GM19351 (cell line): ENCODE data around the gene TGFBR1.
A peak's percentile ranks its signal among the peaks of the same experiment; 100 is the strongest.

Source experiments
- ATAC-seq: cut with Tn5 transposase; IDR thresholded peaks from one replicate; pipeline ENCODE4 v1.9.1; 2021; ENCODE audit warnings: mild to moderate bottlenecking, moderate library complexity; ENCODE audit not compliant: unreplicated experiment

Gene TGFBR1

DNA sequence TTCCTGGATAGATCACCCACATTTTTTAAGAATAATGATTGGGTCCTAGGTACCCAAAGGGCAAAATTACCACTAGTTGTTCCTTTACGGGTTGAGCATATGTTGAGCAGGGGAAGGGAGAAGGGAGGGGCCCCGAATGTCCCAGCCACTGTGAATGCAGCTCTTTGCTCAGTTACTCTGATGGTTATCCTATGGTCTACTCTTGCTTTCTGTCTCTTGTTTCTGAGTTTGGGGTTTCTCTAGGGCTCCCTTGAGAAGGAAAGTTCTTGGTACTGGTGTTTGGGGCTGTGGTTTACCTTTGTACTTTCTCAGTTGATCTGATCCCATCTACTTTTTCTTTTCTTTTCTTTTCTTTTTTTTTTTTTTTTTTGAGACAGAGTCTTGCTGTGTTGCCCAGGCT is 61.2 kb downstream of the TGFBR1 start:
- no peak for ATAC-seq

DNA sequence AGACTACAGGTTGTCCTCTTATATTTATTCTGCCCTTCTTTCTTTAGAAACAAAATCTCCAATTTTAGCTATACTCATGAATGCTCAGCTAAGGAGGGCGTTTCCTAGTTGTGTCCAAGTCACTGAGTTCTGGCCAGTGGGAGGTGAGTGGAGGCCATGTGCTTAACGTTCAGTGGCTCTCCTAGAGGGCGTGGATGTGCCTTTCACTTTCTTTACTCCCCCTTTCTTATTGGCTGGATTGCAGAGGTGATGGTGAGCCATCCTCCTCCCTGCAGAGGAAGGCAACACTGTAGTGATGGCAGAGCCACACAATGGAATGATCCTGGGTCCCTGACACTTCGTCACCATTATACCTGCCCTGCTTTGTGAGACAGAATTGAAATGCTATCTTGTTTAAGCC is 62.2 kb downstream of the TGFBR1 start:
- ATAC-seq = no peak

DNA sequence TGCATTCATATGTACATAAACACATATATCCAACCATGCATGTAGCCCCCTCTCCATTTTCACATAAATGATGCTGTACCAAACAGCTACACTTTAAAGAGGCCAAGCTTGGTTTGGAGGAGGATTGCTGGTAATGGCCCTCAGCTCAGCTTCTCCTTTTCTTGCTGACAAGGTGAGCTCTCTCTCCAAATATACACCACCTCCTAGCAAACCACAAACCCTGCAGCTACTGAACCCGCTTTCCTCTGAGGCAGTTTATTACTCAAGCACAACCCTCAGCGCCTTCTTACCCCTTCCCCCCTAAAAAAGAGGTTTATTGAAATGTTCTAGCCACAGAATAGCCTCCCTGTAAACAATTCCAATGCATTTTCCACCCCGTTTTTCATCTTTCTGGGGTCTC is 62.8 kb downstream of the TGFBR1 start:
- peak; percentile 68 for ATAC-seq

DNA sequence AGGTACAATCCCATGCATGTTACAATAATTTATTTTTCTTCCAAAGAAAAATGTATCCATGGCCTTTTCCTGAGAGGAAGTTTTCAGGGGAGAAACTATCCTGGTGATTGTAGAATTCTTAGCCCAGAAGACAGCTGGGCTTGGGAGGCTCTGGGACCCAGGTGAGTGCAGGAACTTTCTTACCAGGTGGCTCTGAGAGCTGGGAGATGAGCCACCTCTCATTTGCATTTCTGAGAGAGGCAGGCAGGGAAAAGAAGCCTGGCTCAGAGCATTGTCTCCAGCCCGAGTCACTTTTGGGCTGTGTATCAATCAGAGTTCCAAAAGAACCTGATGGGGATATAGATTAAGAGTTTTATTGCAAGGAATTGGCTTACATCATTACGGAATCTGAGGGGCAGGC is 64.2 kb downstream of the TGFBR1 start:
- no peak for ATAC-seq

DNA sequence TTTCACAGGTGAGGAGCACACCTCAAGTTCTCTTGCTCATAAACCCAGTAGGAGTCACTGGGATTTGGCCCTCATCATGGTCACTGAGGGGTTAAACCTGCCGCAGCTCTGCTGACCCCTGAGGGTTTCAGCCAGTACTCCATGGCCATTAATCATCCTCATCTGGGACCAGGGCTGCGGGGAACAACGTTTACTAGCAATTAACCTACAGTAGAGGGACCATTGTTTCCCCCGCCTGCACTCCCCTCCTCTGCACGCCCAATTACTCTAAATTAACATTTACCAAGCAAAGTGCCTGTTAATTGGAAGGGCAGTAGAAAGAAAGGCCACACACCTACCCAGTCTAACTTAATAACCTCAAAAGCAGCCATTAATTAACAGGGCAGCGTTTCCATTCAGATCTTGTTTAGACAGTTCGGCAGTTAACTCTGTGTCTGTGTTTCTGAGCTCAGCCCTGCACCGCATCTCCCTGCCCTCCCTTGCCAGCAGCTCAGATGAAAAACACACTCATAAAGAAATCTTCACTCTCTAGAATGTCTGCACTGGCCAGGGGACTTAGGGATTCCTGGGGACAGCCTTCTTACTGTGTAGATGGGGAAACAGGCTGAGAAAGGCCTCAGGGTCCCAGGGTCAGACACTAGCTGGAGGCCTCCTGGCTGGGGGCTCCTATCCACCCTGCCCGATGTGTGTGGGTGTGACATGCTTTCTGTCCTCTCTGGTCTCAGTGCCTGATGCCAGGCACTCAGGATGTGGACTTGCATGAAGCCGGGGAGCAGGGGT is 65.3 kb downstream of the TGFBR1 start:
- ATAC-seq = no peak

DNA sequence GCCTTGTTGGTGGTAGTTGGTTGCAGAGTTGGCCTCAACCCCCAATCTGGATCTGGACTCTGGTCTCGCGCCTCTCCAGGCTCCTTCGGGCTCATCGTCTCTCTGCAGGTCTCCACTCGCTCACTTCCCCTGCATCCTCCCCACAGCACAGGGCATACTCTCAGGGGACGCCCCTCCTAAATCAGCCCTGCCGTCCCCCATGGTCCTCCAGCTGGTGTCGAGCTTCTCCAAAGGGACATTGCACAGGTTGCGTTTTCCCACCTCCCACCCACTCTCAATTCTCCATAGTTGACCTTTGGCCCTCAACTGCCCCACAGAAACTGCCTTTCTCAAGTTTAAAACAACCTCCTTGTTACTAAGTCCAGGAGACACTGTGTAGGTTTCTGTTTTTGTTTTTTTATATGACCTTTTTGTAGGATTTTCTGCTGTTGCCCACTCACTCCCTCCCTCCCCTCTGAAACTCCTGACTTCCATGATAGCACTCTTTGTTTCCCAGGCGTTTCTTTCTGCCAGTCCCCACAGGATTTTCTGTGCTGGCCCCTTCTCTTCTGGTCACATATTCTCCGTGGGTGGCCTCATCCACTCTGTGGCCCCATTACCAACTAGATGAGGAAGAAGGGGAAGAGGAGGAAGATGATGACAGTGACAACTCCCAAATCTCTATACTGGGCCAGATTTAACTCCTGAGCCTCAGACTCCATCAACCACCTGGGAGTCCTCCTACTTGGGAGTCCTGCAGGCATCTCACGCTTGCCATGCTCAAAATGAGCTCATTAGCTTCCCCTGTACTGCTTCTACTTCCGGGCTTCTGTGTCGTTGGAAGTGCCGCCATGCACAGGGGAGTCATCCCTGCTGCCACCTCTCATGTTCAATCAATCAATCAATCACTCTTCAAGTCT is 66.6 kb downstream of the TGFBR1 start:
- ATAC-seq = no peak

DNA sequence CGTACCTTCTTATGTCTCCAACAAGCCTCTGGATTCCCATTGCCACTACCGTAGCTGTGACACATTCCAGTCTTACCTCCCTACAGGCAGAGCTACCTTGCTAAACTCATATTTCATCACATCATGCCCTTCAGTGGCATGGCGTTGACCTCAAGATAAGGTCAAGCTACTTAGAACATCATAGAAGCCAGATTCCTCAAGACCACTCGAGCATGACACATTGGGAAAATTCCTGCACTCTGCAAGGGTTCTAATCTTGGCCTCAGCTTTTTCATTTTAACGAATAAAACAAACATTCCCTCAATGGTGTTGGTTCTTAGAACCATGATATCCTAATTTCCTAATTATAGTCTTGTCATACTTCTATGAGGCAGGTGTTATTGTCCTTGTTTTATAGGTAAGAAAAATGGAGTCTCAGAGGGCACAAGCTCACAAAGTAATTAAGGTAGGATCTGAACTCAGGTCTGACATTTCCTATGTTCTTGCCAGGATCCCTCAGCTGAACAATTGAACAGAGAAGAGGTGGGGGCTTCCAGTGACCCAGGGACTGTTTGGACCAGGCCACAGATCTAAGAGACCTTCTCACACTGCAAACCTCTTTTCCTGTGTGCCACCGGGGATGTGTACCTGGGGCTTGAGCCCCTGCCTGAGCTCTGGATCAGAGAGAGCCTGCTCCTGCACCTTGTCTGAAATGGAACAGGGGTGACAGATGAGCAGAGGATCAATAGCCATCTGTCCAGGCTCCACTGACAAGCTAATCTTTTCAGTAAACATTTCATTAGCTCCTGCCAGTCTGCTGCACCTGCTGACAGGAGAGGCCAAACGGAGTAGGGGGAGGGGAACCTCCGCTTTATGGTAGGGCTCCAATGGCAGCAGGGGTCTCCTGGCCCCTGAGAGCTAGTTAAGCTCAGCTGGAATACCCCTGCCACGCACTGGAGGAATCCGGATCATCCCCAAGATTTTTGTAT is 67.5 kb downstream of the TGFBR1 start:
- ATAC-seq = no peak

DNA sequence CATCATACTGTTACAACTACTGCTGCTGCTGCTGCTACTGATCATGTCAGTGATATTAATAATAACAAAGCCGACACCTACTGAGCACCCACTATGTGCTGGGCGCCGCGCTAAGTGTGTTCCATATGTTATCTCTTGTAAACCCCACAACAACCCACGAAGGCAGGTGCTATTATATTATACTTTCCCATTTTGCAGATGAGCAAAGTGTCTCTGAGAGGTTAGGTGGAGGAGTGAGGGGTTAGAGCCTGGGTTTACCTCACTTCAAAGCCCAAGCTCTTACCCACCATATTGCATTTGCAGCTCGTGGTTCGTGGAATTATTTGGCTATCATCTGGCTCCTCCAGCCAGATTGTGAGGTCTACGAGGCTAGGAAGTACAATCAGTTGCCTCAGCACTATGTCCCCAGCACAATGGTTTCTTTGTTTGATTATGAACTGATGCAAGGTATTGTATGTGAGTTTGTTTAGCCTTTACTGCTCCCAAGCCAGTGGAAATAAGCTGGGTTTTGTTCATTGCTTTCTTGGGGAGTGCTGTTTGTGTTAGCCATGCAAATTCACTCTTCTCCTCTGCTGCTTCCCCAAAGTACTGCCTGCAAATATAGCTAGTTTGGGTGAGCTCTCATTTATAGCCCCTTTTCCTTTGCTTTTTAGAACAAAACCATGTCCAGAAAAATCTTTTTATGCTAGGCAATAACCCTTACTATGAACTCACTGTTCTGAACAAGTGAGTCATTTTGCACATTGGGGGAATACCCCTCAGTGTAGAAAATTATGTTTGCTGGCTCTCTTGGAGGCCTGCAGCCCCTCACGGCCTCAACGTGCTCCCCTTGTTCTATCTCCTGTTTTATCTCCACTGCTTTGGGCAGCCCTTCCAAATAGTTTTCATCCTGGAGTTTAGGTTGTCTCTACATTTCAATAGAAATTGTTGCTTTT is 68.9 kb downstream of the TGFBR1 start:
- peak; percentile 75 for ATAC-seq

DNA sequence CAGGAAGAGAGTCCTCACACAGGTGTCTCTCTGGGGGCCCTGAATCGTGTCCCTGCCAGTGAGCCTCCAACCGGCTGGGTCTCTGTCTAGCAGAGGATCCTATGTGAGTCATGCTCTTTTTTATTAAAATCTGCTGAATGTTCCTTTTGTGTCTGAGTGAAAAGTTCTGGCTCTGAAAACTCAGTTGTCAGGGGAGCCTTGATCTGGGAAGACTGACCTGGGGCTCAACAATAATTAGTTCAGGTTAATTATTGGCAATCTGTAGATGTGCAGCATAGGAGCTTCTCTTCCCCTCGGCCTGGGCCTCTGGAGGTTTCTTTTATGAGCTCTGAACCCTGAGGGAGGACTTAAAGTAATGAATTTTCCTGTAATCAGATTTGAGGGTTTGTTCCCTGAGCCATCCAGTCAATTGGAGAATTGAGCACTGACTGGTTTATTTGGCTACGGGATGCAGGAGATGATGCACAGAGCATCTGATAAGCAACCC is 71.7 kb downstream of the TGFBR1 start:
- ATAC-seq = no peak

DNA sequence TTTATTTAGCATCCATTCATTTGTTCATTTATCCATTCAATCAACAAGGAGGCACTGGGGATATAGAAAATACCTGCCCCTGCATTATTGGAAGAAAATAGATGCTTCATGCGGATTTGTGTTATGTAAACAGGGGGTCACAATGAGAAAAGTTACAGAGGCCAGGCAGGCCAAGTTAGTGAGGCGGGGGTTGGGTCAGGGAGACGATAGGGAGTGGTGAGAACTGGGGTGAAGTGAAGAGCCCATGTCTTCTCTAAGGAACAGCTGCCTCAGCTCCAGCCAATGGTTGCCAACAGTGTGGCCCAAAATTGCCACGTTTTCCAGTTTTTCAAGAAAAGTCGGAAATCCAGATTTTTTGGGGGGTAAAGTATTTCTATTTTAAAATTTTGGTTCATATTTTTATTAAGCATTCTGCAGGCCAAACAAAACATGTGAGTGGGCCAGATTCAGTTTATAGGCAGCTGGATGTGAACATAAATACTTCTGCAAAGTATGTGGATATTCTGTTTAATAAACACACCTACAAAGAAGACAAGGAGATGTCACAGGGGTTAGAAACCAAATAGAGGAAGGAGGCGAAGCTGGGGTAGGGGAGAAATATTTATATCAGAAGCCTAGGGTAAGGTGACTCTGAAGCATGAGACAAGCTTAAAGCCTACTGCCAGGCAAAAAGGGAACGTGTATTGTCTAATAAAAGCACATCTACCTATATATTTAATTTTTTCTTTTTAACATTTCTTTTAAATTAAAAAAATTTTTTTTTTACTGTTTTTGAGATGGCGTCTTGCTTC is 72.9 kb downstream of the TGFBR1 start:
- no peak for ATAC-seq

DNA sequence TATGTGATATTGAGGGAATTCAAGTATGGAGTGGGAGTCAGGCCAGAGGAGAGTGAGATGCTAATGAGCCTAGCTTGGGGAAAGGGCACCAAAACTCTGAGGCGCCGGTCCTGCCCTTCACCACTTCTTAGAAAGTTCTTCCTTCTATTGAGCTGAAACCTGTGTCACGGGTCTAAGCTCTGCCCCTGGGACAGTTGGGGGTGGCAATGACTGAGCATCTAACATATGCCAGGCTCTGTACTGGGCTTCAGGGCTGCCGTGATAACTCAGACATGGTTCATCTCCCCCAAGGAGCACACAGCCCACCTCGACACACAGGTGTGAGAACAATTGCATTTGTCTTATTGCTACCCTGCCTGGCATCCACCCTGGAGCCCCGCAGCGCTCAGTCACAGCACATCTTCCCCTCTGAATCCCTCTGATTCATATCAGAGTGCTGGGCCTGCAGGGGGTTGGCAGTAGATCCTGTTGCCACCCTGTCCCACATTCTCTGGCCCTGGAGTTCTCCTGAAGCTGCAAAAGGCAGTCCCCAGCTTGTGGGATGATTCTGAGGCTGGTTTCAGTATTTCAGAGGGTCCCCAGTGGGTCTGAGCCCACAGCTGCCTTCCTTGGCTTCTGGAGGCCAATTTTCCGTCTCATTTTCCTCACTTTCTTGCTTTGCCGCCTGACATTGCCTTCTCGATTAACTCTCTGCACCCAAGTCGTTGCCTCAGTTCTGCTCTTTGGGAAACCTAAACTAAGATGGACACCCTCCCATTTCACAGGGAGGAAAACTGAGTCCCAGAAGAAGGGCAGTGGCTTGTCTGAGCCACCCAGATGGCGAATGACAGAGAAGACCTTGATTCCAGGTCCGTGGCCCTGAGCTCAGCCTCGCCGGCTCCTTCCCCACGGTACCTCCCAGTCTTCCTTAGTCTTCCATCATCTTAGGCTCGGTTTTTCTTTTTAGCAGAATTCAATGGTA is 74.3 kb downstream of the TGFBR1 start:
- ATAC-seq = no peak

DNA sequence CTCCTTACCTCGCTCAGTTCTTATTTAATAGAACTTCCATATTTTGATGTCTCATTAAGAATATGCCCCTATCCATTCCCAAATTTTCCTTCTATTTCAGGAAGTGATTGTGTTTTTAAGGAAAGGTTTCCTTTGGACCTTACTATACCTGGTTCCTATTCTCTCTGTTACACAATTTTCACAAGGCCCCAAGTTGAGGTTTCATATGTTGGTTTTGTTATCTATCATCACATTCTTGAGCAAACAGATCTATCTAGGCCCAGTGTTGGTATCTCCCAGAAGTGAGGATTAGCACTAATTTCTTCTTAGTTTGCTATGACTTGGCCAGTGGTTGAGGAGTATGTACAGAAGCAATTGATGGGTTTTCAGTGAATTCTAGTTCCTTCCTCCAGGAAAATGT is 75.3 kb downstream of the TGFBR1 start:
- peak; percentile 55 for ATAC-seq

DNA sequence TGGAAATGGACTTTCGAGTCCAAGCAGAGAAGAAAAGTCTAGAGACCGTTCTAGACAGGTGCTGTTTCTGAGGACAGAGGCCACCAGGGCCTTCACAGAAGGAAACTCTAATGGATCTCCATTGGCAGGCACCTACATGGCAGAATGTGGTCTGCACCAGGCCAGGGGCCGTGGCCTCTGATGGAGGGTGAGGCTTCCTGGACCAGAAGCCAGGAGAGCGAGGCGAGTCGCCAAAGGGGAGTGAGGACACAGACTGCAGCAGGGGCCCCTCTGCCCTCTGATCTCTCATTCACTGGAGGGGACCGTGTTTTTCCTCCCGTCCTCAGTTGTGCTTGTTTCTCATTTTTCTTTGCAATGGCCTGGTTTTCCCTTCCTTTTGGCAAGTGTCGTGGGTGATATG is 75.7 kb downstream of the TGFBR1 start:
- no peak for ATAC-seq

DNA sequence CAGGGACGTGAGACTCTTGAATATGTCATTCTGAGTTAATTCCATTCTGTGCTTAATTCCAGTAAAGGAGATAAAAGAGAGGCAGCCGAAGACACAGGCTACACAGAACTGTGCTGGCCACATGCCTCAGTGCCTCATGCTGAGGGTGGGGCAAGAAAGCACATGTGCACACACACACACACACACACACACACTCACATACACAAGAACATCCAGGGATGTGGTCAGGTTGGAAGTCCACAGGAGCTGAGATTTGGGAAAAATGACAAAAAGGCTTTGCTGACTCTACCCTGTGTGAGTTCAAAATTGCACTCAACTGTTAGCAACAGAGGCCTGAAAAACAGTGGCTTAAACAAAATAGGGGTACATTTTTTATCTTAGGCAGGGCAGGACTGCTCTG is 76.3 kb downstream of the TGFBR1 start:
- ATAC-seq = no peak

DNA sequence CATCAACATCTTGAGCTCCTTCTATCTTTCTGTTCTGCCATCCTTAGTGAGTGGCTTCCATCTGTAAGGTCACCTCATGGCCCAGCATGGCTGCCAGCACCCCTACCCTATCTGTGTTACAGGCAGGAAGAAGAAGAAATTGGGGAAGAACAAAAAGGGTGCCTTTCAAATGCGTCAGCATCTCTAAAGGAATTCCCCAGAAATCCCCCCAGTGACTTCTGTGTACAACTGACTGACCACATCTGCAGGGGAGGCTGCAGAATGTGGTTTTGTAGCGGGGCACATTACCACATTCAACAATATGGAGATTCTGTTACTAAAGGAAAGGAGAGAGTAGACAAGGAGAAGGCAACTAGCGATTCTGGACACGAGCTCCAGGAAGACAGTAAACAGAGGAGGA is 76.7 kb downstream of the TGFBR1 start:
- peak; percentile 44 for ATAC-seq

DNA sequence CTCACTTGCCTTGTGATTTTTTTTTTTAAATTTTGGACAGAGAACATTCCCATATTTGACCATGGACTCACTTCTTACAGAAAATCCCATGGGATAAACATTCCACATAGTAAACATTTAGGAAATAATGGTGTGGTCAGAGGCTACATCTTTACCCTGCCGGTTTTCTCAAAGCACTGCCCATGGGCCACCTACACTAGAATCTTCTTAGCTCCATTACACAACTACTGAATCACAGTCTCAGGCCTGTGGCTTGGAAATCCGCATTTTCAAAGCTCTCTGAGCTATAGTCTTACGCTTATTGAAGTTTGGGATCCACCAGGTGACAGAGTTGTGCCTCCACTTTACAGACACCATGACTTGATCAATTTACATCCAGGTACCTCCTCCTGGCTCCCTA is 77.4 kb downstream of the TGFBR1 start:
- no peak for ATAC-seq

DNA sequence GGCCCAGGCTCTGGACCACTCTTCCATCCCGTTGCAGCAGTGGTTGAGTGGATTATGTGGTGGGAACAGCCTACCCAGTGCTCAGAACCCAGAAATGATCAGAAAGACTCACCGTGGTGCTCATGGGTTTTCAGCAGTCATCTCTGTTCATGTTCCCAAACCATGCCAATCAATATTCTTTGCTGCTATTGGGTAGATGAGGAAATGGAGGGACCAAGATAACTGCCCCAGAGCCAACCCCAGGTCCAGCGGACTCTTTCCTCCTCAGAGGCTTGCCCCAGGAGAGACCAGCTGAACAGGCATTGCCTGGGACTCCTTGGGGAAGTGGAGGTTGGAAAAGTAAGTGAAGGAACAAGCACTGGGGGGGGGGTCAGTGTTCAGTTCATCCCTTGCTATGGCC is 78.7 kb downstream of the TGFBR1 start:
- ATAC-seq = no peak

DNA sequence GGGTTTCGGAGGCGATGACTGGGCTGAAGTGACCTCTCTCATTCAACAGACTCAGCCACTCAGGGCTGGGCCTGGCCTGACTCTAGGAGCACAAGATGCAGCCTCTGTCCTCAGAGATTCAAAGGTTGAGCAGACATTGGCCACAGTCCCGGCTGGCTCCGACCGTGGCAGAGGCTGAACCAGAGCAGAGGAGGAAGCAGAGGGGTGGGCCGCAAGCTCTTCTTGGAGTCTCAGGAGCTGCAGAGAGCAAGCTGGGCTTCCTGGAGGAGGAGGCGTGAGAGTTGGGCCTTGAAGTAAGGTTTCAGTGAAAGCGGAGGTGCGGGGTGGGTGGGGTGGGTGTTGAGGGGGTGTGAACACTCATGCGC is 79.2 kb downstream of the TGFBR1 start:
- no peak for ATAC-seq
